PC-3 (cell line): ENCODE data around the gene NIN.

Experiments
- CTCF ChIP-seq: fragments of 300-600 bp; sonication (generic); conservative IDR thresholded peaks from 2 replicates; pipeline ENCODE4 v1.5.1; 2017; ENCODE audit warnings: antibody characterized with exemption, low read depth, mild to moderate bottlenecking, low read length
- EZH2 ChIP-seq: fragments of 300-600 bp; sonication (generic); IDR thresholded peaks from one replicate; pipeline ENCODE4 v1.6.1; 2017; ENCODE audit warnings: antibody characterized with exemption, mild to moderate bottlenecking, low read length; ENCODE audit not compliant: unreplicated experiment
- EZH2phosphoT487 ChIP-seq: fragments of 300-600 bp; sonication (generic); IDR thresholded peaks from 2 replicates; pipeline ENCODE4 v1.6.1; 2018; ENCODE audit warnings: mild to moderate bottlenecking, antibody characterized with exemption, low read length, borderline replicate concordance

- TF ChIP-seq EZH2 (no peak), CTCF (no peak), EZH2phosphoT487 (no peak)
Measured at GRCh38 chr14:50813544-50813863, 17.5 kb downstream of the NIN start.
